Testis (tissue), 3 donors: ENCODE measurements around the gene SEMA4D. TPM values are rescaled to one million over a fixed set of nuclear protein-coding genes. Genes with fewer than 3 reads are reported as not detected.

Experiments used
- DNase-seq: peaks from one replicate; pipeline ENCODE4 v3.0.0-alpha.2; 2019
- H3K27ac ChIP-seq, 2 donors: fragments of 200-600 bp; sonication (generic); one replicate each; pipeline ENCODE4 v1.5.1; 2019
- H3K27me3 ChIP-seq: fragments of 200-600 bp; sonication (generic); one replicate; pipeline ENCODE4 v1.5.1; 2019
- H3K36me3 ChIP-seq: fragments of 200-600 bp; sonication (generic); one replicate; pipeline ENCODE4 v1.5.1; 2017; ENCODE audit warnings: low read depth; ENCODE audit errors: missing control alignments
- H3K4me1 ChIP-seq: fragments of 200-600 bp; sonication (generic); one replicate; pipeline ENCODE4 v1.5.1; 2019
- H3K4me3 ChIP-seq, 2 donors: fragments of 200-600 bp; sonication (generic); one replicate each; pipeline ENCODE4 v1.5.1; 2017 to 2019
- H3K9me3 ChIP-seq: fragments of 200-600 bp; sonication (generic); one replicate; pipeline ENCODE4 v1.5.1; 2017
- POLR2A ChIP-seq: fragments of 450-650 bp; IDR thresholded peaks from one replicate; pipeline ENCODE4 v1.6.1; 2017; ENCODE audit warnings: antibody characterized with exemption, mild to moderate bottlenecking, moderate library complexity
- WGBS, 2 donors: methylation state at CpG; one replicate each; pipeline ENCODE4 v1.1.5; 2018; 5-methylcytosine and 5-hydroxymethylcytosine counted together
- intact Hi-C: fragments of 100-400 bp; cut with DNase I; formaldehyde crosslinking; loops from one replicate; pipeline ENCODE4 v1.15.1; 2023; ENCODE audit warnings: low total_unique reads
- polyA plus RNA-seq: library from polyadenylated mRNA; stranded (reverse); fragments of 350-450 nt; fragmentation: Illumina TruSeq; extraction: RNeasy Lipid Tissue Mini Kit (QIAGEN cat#74804); gene quantifications from one replicate; pipeline ENCODE4 v1.2.3, GENCODE V29; 2014; ENCODE audit warnings: low read depth, low replicate concordance; ENCODE audit not compliant: insufficient read depth
- total RNA-seq, 2 donors: library from RNA; depleted of rRNA; stranded (reverse); fragments of >200 nt; gene quantifications; one replicate each; pipeline ENCODE4 v1.2.3, GENCODE V29; 2016
- TF ChIP-seq, protein P1 (sequence below), 3 experiments: fragments of 450-650 bp in 2 of 3; fragments of 200-600 bp in 1 of 3; sonication (generic) in 1 of 3; IDR thresholded peaks; one replicate each; pipeline ENCODE4 v1.5.1; 2016 to 2019; ENCODE audit warnings: antibody characterized with exemption in 3 of 3, mild to moderate bottlenecking in 2 of 3, moderate library complexity in 1 of 3

Gene SEMA4D
- total and polyA plus RNA-seq, 3 donors from 2014 or later: 26.2 to 53.1 (median 38.7) TPM

GRCh38 chr9:89508951-89509615 is 11.2 kb upstream of the SEMA4D start:
- no peaks in the 10 kb centered on the region for H3K36me3 ChIP-seq
- DNase-seq: no peak
- H3K9me3 ChIP-seq: no peaks in the 10 kb centered on the region
- WGBS, 2 donors: 90 to 91% methylated on average over 7 of the region's 7 CpGs
- no peak for TF ChIP-seq POLR2A
- TF ChIP-seq, protein P1, sequence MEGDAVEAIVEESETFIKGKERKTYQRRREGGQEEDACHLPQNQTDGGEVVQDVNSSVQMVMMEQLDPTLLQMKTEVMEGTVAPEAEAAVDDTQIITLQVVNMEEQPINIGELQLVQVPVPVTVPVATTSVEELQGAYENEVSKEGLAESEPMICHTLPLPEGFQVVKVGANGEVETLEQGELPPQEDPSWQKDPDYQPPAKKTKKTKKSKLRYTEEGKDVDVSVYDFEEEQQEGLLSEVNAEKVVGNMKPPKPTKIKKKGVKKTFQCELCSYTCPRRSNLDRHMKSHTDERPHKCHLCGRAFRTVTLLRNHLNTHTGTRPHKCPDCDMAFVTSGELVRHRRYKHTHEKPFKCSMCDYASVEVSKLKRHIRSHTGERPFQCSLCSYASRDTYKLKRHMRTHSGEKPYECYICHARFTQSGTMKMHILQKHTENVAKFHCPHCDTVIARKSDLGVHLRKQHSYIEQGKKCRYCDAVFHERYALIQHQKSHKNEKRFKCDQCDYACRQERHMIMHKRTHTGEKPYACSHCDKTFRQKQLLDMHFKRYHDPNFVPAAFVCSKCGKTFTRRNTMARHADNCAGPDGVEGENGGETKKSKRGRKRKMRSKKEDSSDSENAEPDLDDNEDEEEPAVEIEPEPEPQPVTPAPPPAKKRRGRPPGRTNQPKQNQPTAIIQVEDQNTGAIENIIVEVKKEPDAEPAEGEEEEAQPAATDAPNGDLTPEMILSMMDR (IDR thresholded peaks at IDR 0.05): no peak
- H3K27ac ChIP-seq: no peak overlapping the region
- H3K4me3 ChIP-seq: no peak overlapping the region
- intact Hi-C loops: no loop called here
- H3K4me1 ChIP-seq: peaks cover 17% of the 10 kb centered on the region
- H3K27me3 ChIP-seq: no peaks in the 10 kb centered on the region

DNA sequence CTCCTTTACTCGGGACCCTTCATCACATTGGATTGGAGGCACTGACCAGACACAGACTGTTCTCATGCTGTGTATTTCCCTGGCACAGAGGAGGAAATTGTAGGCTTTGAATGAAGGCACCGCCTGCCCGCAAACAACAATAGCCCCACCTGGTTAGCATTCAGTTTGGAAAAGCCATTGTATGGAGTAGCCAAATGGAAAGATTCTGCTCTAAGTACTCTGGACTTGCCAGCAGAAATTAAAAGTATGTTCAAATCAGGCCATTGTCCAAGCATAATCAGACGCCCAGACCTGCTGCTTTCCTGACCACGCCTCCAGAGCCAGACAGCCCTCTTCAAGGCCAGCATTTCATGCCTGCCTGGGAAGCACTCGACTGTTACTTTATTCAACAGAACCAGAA is 8.0 kb upstream of the SEMA4D start:
- WGBS, 2 donors: 23 to 34% methylated on average over 6 of the region's 6 CpGs
- intact Hi-C loops: no loop called here
- DNase-seq: peak; percentile 87

GRCh38 chr9:89505048-89505447 is 7.1 kb upstream of the SEMA4D start:
- intact Hi-C loops: no loop called here
- H3K4me1 ChIP-seq: peaks cover 17% of the 10 kb centered on the region
- no peaks in the 10 kb centered on the region for H3K27me3 ChIP-seq
- no peaks in the 10 kb centered on the region for H3K36me3 ChIP-seq
- H3K4me3 ChIP-seq: no peak overlapping the region
- DNase-seq: no peak
- H3K27ac ChIP-seq: peak overlapping the region in 1 of 2 donors; percentile 52
- no peaks in the 10 kb centered on the region for H3K9me3 ChIP-seq
- no peak for TF ChIP-seq POLR2A
- TF ChIP-seq, protein P1 (IDR thresholded peaks at IDR 0.05): no peak

More for the DNA sequence above, 8.0 kb upstream of the SEMA4D start:
- no peaks in the 10 kb centered on the region for H3K27me3 ChIP-seq
- H3K36me3 ChIP-seq: no peaks in the 10 kb centered on the region
- no peak overlapping the region for H3K4me3 ChIP-seq
- H3K9me3 ChIP-seq: no peaks in the 10 kb centered on the region
- peak overlapping the region; percentile 23 to 52 for H3K27ac ChIP-seq
- TF ChIP-seq POLR2A: no peak
- TF ChIP-seq, protein P1 (IDR thresholded peaks at IDR 0.05): no peak
- H3K4me1 ChIP-seq: peaks cover 17% of the 10 kb centered on the region

DNA sequence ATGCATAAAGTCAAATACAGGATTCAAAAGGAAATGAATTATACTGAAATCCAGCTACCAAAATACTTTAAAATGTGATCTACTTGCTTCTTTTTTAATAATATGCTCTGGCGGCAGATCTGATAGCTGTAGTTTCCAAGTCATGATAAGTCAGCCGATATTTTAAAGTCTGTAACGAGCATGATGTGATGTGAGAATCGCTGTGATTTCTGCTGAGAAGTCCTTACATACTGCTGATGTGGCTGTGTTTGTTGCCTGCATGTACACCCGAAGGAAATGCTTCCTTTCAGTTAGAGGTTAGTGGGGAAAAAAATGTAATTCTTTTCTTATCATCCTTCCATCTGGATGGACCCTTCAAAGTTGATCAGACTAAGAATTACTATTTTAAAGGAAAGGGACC is 4.8 kb upstream of the SEMA4D start:
- no peak for DNase-seq
- H3K36me3 ChIP-seq: no peaks in the 10 kb centered on the region
- no peaks in the 10 kb centered on the region for H3K27me3 ChIP-seq
- 67 to 73% methylated on average over 5 of the region's 5 CpGs for WGBS, 2 donors
- TF ChIP-seq, protein P1 (IDR thresholded peaks at IDR 0.05): no peak
- no peak for TF ChIP-seq POLR2A
- H3K4me3 ChIP-seq: no peak overlapping the region
- intact Hi-C loops: no loop called here
- no peaks in the 10 kb centered on the region for H3K9me3 ChIP-seq
- peaks cover 23% of the 10 kb centered on the region for H3K4me1 ChIP-seq
- no peak overlapping the region for H3K27ac ChIP-seq

DNA sequence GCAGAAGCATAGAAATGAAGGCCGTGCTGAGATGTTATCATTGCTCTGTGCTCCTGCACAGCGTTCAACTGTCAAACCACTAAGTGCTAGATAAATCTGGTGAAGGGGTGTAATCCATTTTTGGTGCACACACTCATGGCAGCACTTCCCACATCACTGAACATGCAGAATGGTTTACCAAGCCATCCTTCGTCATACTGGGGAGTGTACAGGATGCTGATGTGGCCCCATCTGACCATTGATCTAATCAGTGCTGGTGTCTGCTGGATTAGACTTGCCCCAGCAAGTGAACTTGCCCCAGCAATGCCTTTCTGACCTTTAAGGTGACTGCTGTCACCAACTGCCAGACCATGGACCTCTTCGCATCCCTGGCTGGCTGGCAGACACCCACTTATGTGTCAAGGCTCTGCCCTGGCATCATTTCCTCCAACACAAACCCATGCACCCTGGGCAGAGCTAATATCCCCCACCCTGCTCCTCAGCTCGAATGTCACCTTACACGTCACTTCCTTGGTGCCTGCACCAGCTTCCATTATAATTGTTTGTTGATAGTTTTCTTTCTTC is 4.2 kb upstream of the SEMA4D start:
- TF ChIP-seq, protein P1 (IDR thresholded peaks at IDR 0.05): no peak
- TF ChIP-seq POLR2A: no peak
- H3K4me1 ChIP-seq: peaks cover 23% of the 10 kb centered on the region
- H3K9me3 ChIP-seq: no peaks in the 10 kb centered on the region
- intact Hi-C loops: no loop called here
- H3K36me3 ChIP-seq: no peaks in the 10 kb centered on the region
- no peaks in the 10 kb centered on the region for H3K27me3 ChIP-seq
- no peak overlapping the region for H3K4me3 ChIP-seq
- H3K27ac ChIP-seq: no peak overlapping the region
- no peak for DNase-seq
- 84% methylated on average over 6 of the region's 6 CpGs for WGBS, 2 donors
